Motor neuron (in vitro differentiated cells): ENCODE data around the gene GDPD5. TPM values are rescaled to one million over a fixed set of nuclear protein-coding genes. Genes with fewer than 3 reads are reported as not detected.

Experiments used
- ATAC-seq, 8 experiments: fragments of 200-7000 bp; cut with Tn5 transposase; replicated peaks in 6 of 8; 2 replicates each; pipeline ENCODE4 v1.8.0; 2021; ENCODE audit warnings: mild to moderate bottlenecking in 8 of 8, moderate library complexity in 8 of 8
- H3K27ac ChIP-seq, 2 donors: fragments of 250-450 bp; sonication (Bioruptor Pico); 2 replicates each; pipeline ENCODE4 v1.9.0; 2021; ENCODE audit warnings: antibody characterized with exemption in 2 of 2, mild to moderate bottlenecking in 2 of 2, moderate library complexity in 1 of 2
- H3K4me1 ChIP-seq, 2 donors: fragments of 250-450 bp; sonication (Bioruptor Pico); replicated peaks in 1 of 2; 2 replicates each; pipeline ENCODE4 v1.6.1; 2021; ENCODE audit warnings: antibody characterized with exemption in 2 of 2, mild to moderate bottlenecking in 2 of 2, moderate library complexity in 1 of 2
- H3K4me3 ChIP-seq, 5 donors: fragments of 250-450 bp; sonication (Bioruptor Pico); 2 replicates each; pipeline ENCODE4 v1.9.0; 2021; ENCODE audit warnings: antibody characterized with exemption in 5 of 5, mild to moderate bottlenecking in 5 of 5, moderate library complexity in 4 of 5
- WGBS, 10 experiments: fragments of 450-650 bp; shearing (Covaris generic); methylation state at CpG; one replicate each; pipeline ENCODE4 v1.0.0; 2022; 5-methylcytosine and 5-hydroxymethylcytosine counted together
- in situ Hi-C, 9 experiments: fragments of 400-800 bp; cut with MboI; loops; one replicate each; pipeline ENCODE4 v1.15.0; 2021; ENCODE audit warnings: low sequenced_read_pairs in 9 of 9, low pct_unique_long_range_greater_than_20kb in 2 of 9; ENCODE audit not compliant: unreplicated experiment in 9 of 9
- total RNA-seq, 8 experiments: library from RNA; unstranded; fragments of 300-600 nt; gene quantifications; 2 replicates each; pipeline versions ENCODE4 v1.2.3 to v1.2.4, GENCODE V29; 2022

The GDPD5 gene
- total RNA-seq, 8 experiments from 2014 or later = 3.2 to 28.2 (median 16.1) TPM

DNA sequence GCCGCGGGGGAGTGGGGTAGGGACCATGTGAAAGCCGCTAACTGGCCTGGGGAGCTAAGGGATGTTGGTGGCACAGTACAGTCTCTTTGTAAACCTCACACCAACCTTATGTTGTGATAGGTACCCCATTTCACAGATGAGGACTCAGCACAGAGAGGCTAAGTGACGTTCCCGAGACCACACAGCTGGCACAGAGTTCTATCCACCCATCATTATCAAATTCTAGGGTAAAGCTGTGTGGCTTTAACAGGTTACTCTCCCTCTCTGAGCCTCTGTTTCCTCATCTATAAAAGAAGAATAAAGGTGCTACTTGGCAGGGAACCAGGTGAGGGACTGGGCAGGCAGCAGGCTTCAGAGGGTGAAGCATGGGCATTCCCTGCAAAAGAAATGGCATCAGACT is 1.4 kb upstream of the GDPD5 start:
- Histone ChIP-seq H3K4me3 (no peak overlapping the region), H3K27ac (no peak overlapping the region), H3K4me1 (peaks cover 13% of the 10 kb centered on the region in 2 donors)
- WGBS, 10 experiments = 90 to 94% (median 93%) methylated on average over 2 to 5 of the region's 5 CpGs; no CpG with 5 or more reads in 7 of the 10 experiments
- in situ Hi-C loops = loop anchor here in 4 of 9 experiments (25.0 kb wide), 2 partner anchors 140 to 240 kb away; partner anchors contain the start of gene RPS3 (in 2 of the 4)
- ATAC-seq = no peak

DNA sequence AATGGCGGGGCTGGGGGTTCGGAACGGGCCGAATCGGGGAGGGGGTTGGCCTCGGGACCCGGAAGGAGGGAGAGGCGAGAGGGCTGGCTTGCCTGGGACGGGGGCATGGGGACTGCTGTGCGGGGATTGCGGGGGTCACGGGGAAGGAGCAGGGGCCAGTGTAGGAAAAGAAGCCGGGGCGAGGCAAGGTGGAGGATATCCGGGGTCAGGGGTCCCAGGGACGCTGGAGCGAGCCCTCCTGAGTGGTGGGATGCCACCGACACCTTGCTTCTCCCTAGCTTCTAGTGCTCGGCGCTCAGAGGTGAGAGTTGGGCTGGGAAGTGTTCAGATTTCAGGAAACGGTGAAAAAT is 426 bp upstream of the GDPD5 start:
- Histone ChIP-seq H3K4me1 (peaks cover 11 to 12% of the 10 kb centered on the region in 2 donors), H3K27ac (no peak overlapping the region), H3K4me3 (peak overlapping the region; percentile 53 to 91 (median 75))
- peak in 4 of 8 experiments; percentile 1 to 9 (median 2) for ATAC-seq
- no CpG with 5 or more reads among the region's 21 CpGs for WGBS, 10 experiments
- in situ Hi-C loops = loop anchor here in 4 of 9 experiments (25.0 kb wide), 2 partner anchors 139 to 239 kb away; partner anchors contain the start of gene RPS3 (in 2 of the 4)

DNA sequence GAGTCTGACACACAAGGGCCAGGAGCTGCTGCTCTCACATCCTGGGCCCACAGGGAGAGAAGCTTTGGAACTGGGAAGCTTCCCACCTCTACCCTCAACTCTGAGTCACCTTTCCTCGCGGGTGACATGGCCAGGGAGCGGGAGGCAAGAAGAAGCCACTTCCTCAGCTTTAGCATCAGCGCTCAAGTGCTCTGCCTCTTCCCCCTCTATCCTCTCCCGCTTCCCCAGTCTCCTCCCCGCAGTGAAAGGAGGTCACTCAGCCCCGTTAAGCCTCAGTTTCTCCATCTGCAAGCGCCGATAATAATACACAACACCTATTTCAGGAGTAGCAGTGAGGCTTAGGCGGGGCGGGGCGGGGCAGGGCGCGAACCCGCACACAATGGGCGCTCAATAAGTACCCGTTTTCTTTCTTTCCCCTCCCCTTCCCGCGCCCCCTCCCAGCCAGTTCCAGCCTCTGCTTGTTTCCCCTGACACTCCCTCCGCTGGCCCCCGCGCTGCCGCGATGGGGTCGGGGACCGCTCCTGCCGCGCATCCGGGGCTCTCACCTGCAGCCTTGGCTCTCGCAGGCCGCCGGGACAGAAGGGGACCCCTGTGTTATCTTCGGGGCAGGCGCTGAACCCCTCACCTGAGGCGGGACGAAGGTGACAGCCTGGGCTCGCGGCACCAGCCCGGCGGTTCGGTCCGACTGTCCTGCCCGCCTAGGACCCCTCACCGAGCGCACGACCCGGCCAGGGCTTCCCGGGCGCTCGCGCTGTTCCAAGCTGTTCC is 892 bp downstream of the GDPD5 start:
- in situ Hi-C loops = loop anchor here in 4 of 9 experiments (25.0 kb wide), 2 partner anchors 138 to 238 kb away; partner anchors contain the start of gene RPS3 (in 2 of the 4)
- ATAC-seq = peak in 6 of 8 experiments; percentile 1 to 38 (median 30)

DNA sequence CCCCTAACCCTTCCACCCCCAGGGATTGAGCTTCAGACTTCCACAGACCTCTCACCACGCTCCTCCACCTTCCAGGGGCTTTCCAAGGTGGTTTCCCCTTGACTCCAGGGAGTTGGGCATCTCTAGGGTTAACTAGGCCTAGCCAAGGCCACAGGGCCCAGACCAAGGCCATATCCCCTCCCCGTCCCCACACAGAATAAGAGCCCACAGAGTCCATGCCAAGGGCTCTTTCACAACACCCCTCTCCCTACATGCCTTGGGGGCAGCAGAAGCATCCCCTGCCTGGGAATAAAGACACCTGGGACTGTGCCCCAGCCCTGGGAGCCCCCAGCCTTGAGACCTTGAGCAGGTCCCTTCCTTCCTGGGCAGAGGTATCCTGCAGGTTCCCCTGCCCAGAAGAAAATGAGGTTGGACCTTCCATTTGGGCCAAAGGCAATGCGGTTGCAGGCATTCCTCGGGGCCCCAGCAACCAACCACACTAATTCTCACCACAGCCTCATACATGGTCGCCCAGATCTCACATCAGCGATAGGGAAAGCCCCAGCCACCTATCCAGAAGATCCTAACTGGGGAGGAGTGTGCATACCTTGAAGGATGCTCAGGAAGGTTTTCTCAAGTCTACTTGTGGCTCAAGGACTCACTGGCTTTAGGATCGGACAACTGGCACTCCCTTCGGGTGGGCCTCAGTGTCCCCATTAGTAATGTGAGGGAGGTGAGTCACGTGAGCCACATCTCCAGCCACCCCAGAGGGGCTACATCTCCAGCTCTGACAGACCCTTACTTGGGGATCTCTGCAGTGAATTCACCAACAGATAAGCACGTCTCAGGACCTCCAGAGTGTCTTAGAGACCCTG is 1.7 kb downstream of the GDPD5 start:
- Histone ChIP-seq H3K27ac (no peak overlapping the region), H3K4me3 (peak overlapping the region; percentile 53 to 91 (median 75)), H3K4me1 (peaks cover 11 to 12% of the 10 kb centered on the region in 2 donors)
- in situ Hi-C loops = no loop called here
- no peak for ATAC-seq
- 67 to 100% (median 85%) methylated on average over 1 to 4 of the region's 10 CpGs; no CpG with 5 or more reads in 4 of the 10 experiments for WGBS, 10 experiments

More for the DNA sequence above, 892 bp downstream of the GDPD5 start:
- Histone ChIP-seq H3K4me1 (peaks cover 11 to 12% of the 10 kb centered on the region in 2 donors), H3K4me3 (peak overlapping the region; percentile 53 to 91 (median 75)), H3K27ac (peak overlapping the region in 1 of 2 donors; percentile 28)
- 0 to 25% (median 0%) methylated on average over 1 to 2 of the region's 51 CpGs; no CpG with 5 or more reads in 7 of the 10 experiments for WGBS, 10 experiments

DNA sequence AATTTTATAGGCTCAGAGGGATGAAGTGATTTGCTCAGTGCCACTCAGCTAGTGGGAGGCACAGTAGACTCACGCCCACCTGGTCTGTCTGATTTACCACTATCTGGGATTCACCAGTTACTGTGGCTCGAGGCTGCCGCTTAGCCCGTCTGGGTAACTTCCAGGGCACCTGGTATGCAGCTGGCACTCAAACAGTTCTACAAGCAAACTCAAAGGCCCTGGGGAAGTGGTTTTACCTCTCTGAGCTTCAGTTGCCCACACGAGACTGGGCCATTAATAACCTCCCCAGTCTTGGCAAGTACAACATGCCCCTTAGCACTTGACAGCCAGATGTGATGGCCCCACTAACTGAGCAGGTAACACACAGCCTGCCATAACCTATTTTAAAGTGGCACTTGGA is 2.6 kb downstream of the GDPD5 start:
- ATAC-seq = no peak
- H3K4me3 ChIP-seq = no peak overlapping the region
- in situ Hi-C loops = no loop called here
- peaks cover 11 to 12% of the 10 kb centered on the region in 2 donors for H3K4me1 ChIP-seq
- 50 to 100% (median 60%) methylated on average over 1 to 2 of the region's 5 CpGs; no CpG with 5 or more reads in 5 of the 10 experiments for WGBS, 10 experiments
- no peak overlapping the region for H3K27ac ChIP-seq

DNA sequence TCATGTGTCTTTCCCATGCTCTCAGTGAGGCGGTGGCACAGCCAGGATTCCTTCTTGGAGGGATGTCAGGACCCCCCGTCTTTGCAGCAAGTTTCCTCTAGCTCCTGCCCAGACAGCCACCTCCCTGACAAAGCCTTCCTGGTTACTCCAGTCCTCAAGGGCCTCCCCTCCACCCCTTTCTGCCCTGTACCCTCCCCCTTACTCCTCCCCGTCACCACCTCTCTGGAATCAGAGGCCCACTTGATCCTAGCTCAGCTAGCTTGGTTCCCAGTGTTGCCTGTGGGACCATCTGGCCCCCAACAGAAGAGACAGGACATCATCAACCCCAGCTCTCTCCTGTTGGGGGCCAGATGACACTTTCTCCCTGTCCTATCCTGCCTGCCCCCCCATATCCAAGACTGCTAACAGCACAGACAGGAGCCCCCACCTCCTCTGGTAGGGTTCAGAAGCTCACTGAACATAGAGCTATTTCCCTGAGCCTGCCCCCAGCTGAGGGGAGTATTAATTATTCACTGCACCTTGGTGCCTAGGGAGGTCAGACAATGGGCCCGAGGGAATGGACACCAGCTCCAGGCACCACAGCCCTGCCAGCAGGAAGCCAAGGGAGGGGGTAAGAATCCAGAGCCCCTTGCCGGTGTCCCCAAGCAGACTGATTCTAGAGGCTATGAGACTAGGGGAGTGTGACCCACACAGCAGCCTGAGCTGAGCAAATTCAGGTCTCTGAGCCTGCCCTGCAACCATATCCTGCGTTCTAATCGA is 3.3 kb downstream of the GDPD5 start:
- WGBS, 10 experiments = 40 to 80% (median 68%) methylated on average over 1 to 4 of the region's 7 CpGs; no CpG with 5 or more reads in 4 of the 10 experiments
- no peak for ATAC-seq
- H3K4me1 ChIP-seq = peaks cover 11 to 12% of the 10 kb centered on the region in 2 donors
- no peak overlapping the region for H3K4me3 ChIP-seq
- no peak overlapping the region for H3K27ac ChIP-seq
- in situ Hi-C loops = no loop called here

DNA sequence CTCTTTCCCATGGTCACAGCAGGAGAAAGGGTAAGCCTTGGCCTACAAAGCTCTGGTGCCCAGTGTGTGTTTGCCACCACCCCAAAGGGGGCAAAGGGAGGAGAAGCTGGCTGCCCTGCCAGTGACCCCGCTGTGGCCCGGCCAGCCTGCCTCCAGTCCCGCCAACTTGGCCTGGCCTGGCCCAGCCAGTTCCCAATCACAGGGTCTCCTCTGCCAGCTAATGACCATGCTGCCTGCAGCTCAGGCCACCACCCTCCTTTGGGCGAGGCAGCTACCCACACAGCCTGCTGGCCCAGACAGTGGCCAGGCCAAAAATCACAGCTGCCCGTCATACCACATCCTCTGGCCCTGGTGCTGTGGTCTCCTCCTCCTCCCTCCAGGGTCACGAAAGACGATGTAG is 5.1 kb downstream of the GDPD5 start:
- no peak overlapping the region for H3K4me3 ChIP-seq
- in situ Hi-C loops = no loop called here
- no peak overlapping the region for H3K27ac ChIP-seq
- no peak for ATAC-seq
- WGBS, 10 experiments = 40 to 100% (median 85%) methylated on average over 1 to 3 of the region's 7 CpGs; no CpG with 5 or more reads in 4 of the 10 experiments
- peaks cover 7 to 8% of the 10 kb centered on the region in 2 donors for H3K4me1 ChIP-seq

DNA sequence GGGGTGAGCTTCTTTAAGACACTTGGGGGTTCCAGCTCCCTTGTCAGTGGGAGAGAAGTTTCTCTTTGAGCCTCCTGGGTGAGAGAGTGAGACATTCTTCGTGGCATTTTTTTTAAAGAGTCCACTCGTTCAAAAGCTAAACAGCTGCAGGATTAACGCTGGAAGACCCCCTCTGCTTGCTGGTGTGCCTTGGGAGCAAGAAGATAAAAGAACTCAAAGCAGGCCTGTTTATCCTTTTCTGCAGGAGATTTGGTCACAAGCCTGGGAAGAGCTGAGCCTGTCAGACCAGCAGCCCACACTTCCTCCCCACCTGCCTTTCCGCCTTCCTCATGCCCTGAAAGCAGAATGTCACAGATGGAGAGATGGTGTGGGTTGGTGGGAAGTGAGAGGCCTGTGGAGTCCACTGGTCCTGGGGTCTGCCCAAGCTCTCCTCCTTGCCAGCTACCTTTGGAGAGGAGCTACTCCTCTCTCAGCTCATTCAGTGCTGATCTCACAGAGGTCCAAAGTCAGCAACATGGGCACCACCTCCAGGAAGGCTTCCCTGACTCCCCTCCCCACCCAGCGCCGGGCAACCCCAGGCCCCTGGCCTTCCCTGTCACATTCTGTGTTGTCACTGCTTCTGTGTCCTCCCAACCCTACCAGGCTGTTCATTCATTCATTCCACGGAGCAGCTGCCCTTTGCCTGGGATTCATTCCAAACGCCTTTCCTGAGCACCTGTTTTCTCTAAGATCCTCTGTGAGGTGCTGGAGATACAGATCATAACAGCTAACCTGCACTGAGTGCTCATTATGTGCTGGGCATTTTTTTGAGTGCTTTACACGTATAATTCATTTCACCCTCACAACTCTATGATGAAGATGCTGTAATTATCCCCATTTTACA is 6.7 kb downstream of the GDPD5 start:
- in situ Hi-C loops = no loop called here
- ATAC-seq = no peak
- H3K4me1 ChIP-seq = peaks cover under 1 to 2% of the 10 kb centered on the region in 2 donors
- no peak overlapping the region for H3K4me3 ChIP-seq
- no peak overlapping the region for H3K27ac ChIP-seq
- WGBS, 10 experiments = 16 to 58% (median 45%) methylated on average over 2 to 5 of the region's 9 CpGs; no CpG with 5 or more reads in 4 of the 10 experiments

DNA sequence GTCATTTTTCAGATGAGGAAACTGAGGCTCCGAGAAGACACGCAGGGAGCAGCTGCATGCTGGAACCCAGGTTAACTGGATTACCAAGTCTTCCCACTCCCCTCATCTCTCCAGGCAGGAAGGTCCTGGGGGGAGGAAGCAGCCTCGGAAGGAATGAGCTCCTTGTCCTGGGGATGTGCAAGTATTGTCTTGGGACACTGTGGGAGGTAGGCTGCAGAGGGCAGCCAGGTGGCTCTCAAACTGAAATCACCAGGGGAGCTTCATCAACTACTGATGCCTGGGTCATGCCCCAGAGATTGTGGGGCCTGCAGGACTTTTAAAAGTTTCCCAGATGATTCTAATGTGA is 7.6 kb downstream of the GDPD5 start:
- no peak for ATAC-seq
- 33 to 66% methylated on average over 1 to 3 of the region's 3 CpGs; no CpG with 5 or more reads in 8 of the 10 experiments for WGBS, 10 experiments
- no peak overlapping the region for H3K27ac ChIP-seq
- H3K4me3 ChIP-seq = no peak overlapping the region
- no peaks in the 10 kb centered on the region for H3K4me1 ChIP-seq
- in situ Hi-C loops = no loop called here

DNA sequence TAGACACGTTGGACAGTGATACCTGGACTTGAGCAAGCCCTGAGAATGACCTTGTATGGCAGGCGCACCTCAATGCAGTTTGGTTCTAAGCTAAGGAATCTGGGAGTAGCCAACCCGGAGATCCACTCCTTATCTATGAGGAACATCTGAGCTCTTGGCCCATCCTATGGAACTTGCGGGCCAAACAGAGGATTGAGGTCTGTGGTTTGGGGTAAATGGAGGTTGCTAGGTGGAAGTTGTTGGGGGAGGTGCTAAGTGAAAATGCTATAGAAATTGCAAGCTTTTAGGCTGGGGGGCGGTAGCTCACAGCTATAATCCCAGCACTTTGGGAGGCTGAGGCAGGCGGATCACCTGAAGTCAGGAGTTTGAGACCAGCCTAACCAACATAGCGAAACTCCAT is 8.9 kb downstream of the GDPD5 start:
- Histone ChIP-seq H3K4me3 (no peak overlapping the region), H3K27ac (no peak overlapping the region), H3K4me1 (no peaks in the 10 kb centered on the region)
- ATAC-seq = no peak
- WGBS, 10 experiments = 82 to 97% (median 91%) methylated on average over 2 to 7 of the region's 7 CpGs; no CpG with 5 or more reads in 2 of the 10 experiments
- in situ Hi-C loops = no loop called here

DNA sequence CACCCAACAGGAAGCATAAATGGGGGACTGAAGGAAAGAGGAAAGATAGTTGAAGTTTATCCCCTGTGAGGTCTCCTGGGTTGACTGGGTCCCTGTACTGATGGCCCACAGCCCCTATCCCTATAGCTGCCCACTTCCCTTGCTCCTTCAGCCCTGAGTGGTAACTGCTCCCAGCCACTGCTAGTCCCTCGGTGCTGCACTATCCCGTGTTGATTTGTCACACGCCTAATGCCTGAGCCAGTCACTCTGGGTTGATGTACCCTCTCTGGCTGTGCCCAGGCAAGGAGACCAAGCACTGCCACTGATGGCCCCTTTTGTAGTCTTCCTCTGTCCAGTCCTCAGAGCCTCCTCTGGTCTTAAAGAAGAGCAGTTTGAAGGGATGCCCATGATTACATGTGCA is 9.6 kb downstream of the GDPD5 start:
- 100% methylated on average over 1 of the region's 3 CpGs; no CpG with 5 or more reads in 8 of the 10 experiments for WGBS, 10 experiments
- in situ Hi-C loops = no loop called here
- Histone ChIP-seq H3K4me3 (no peak overlapping the region), H3K27ac (no peak overlapping the region), H3K4me1 (peaks cover 0 to 3% of the 10 kb centered on the region in 2 donors)
- no peak for ATAC-seq

DNA sequence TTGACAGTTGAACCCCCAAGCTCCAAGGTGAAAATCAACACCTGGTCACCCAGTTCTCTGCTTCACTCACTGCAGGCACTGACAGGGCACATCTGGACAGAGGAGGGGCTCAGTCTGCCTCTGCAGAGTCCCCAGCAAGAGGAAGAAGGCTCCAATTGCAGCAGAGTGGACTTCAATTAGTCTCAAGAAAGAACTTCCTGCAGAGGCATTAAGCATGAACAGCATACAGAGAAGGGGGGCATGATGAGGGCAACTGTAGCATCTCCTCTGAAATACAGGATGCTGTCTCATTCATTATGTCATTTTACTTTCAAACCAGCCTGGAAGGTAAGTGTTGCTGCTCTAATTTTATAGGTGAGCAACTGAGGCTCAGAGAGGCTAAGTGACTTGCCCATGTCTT is 11.1 kb downstream of the GDPD5 start:
- Histone ChIP-seq H3K4me3 (no peak overlapping the region), H3K27ac (no peak overlapping the region), H3K4me1 (peaks cover 6 to 12% of the 10 kb centered on the region in 2 donors)
- ATAC-seq = no peak
- in situ Hi-C loops = no loop called here
